Neural cell (in vitro differentiated cells): ENCODE measurements around the gene RIMKLB. TPM values are rescaled to one million over a fixed set of nuclear protein-coding genes. Genes with fewer than 3 reads are reported as not detected.

Source experiments
- H2AFZ ChIP-seq: fragments of 200-600, 300-800 bp; sonication (generic), shearing (Covaris generic); 2 replicates; pipeline ENCODE4 v1.6.0; 2014; ENCODE audit warnings: low read depth, mild to moderate bottlenecking, antibody characterized with exemption, low read length, moderate library complexity
- H3F3A ChIP-seq: fragments of 200-600 bp; shearing (Covaris generic); 2 replicates; pipeline ENCODE4 v1.6.1; 2016; ENCODE audit warnings: mild to moderate bottlenecking, moderate library complexity, mixed read lengths, antibody characterized with exemption, low read length; ENCODE audit not compliant: insufficient read depth, poor library complexity, severe bottlenecking
- H3K27ac ChIP-seq: fragments of 200-600, 300-800 bp; sonication (generic), shearing (Covaris generic); 2 replicates; pipeline ENCODE4 v1.5.1; 2014; ENCODE audit warnings: mild to moderate bottlenecking, low read length, moderate library complexity
- H3K27me3 ChIP-seq: fragments of 300-800, 200-600 bp; sonication (generic), shearing (Covaris generic); 2 replicates; pipeline ENCODE4 v1.6.0; 2014; ENCODE audit warnings: mild to moderate bottlenecking, low read depth, low read length, moderate library complexity; ENCODE audit not compliant: insufficient read depth
- H3K36me3 ChIP-seq: fragments of 300-800, 200-600 bp; sonication (generic), shearing (Covaris generic); 2 replicates; pipeline ENCODE4 v1.5.1; 2014; ENCODE audit warnings: mild to moderate bottlenecking, antibody characterized with exemption, low read length, moderate library complexity; ENCODE audit not compliant: insufficient read depth
- H3K4me2 ChIP-seq: fragments of 300-800, 200-600 bp; sonication (generic), shearing (Covaris generic); 2 replicates; pipeline ENCODE4 v1.6.0; 2014; ENCODE audit warnings: mild to moderate bottlenecking, low read length
- H3K4me3 ChIP-seq: fragments of 300-800, 200-600 bp; sonication (generic), shearing (Covaris generic); 2 replicates; pipeline ENCODE4 v1.5.1; 2014; ENCODE audit warnings: mild to moderate bottlenecking, low read length, moderate library complexity
- H3K79me2 ChIP-seq: fragments of 200-600 bp; shearing (Covaris generic); replicated peaks from 2 replicates; pipeline ENCODE4 v1.6.0; 2014; ENCODE audit warnings: mild to moderate bottlenecking, low read length, moderate library complexity; ENCODE audit not compliant: insufficient read depth
- H3K9ac ChIP-seq: fragments of 300-800, 200-600 bp; sonication (generic), shearing (Covaris generic); 2 replicates; pipeline ENCODE4 v1.6.1; 2016; ENCODE audit warnings: mild to moderate bottlenecking, low read length, mixed read lengths
- H3K9me2 ChIP-seq: fragments of 200-600 bp; shearing (Covaris generic); 2 replicates; pipeline ENCODE4 v1.6.1; 2016; ENCODE audit warnings: mild to moderate bottlenecking, low read length, mixed read lengths; ENCODE audit not compliant: insufficient read depth
- H3K9me3 ChIP-seq: fragments of 200-600, 300-800 bp; sonication (generic), shearing (Covaris generic); 2 replicates; pipeline ENCODE4 v1.6.1; 2016; ENCODE audit warnings: mild to moderate bottlenecking, mixed run types, low read length, moderate library complexity, mixed read lengths
- H4K20me1 ChIP-seq: fragments of 200-600 bp; shearing (Covaris generic); 2 replicates; pipeline ENCODE4 v1.6.1; 2016; ENCODE audit warnings: mild to moderate bottlenecking, mixed run types; ENCODE audit not compliant: insufficient read depth
- EP300 ChIP-seq: fragments of 450-650 bp; conservative IDR thresholded peaks from 2 replicates; pipeline ENCODE4 v1.6.1; 2014; ENCODE audit warnings: antibody characterized with exemption, mild to moderate bottlenecking, moderate library complexity; ENCODE audit not compliant: poor library complexity, severe bottlenecking
- EZH2 ChIP-seq: fragments of 200-600, 300-800 bp; shearing (Covaris generic), sonication (generic); IDR thresholded peaks from 2 replicates; pipeline ENCODE4 v1.6.1; 2014; ENCODE audit warnings: antibody characterized with exemption, low read length, borderline replicate concordance, mild to moderate bottlenecking; ENCODE audit not compliant: insufficient read depth, poor library complexity, severe bottlenecking
- MXI1 ChIP-seq: fragments of 450-650 bp; conservative IDR thresholded peaks from 2 replicates; pipeline ENCODE4 v1.6.1; 2014; ENCODE audit warnings: antibody characterized with exemption, mild to moderate bottlenecking; ENCODE audit not compliant: poor library complexity, severe bottlenecking
- POLR2AphosphoS5 ChIP-seq: IDR thresholded peaks from 2 replicates; pipeline ENCODE4 v1.6.1; 2012
- RAD21 ChIP-seq: fragments of 450-650 bp; conservative IDR thresholded peaks from 2 replicates; pipeline ENCODE4 v1.6.1; 2014; ENCODE audit warnings: antibody characterized with exemption, mild to moderate bottlenecking, moderate library complexity
- SMC3 ChIP-seq: fragments of 450-650 bp; conservative IDR thresholded peaks from 2 replicates; pipeline ENCODE4 v1.6.1; 2014; ENCODE audit warnings: antibody characterized with exemption, mild to moderate bottlenecking, moderate library complexity; ENCODE audit not compliant: poor library complexity
- TAF1 ChIP-seq: IDR thresholded peaks from 2 replicates; pipeline ENCODE4 v1.6.1; 2012; ENCODE audit warnings: low read depth
- polyA plus RNA-seq: library from polyadenylated mRNA; depleted of rRNA; stranded (reverse); fragments of >200 nt; gene quantifications from 2 replicates; pipeline ENCODE4 v1.2.3, GENCODE V29; 2014
- TF ChIP-seq, protein P1 (sequence below): fragments of 450-650 bp; IDR thresholded peaks from 2 replicates; pipeline ENCODE4 v1.5.1; 2014; ENCODE audit warnings: antibody characterized with exemption, mild to moderate bottlenecking, moderate library complexity; ENCODE audit not compliant: poor library complexity, severe bottlenecking
- TF ChIP-seq, protein P2 (sequence below): IDR thresholded peaks from 2 replicates; pipeline ENCODE4 v1.6.1; 2012; ENCODE audit warnings: borderline replicate concordance

Gene RIMKLB
- polyA plus RNA-seq, 1 donor from 2014 or later = 393 TPM

DNA sequence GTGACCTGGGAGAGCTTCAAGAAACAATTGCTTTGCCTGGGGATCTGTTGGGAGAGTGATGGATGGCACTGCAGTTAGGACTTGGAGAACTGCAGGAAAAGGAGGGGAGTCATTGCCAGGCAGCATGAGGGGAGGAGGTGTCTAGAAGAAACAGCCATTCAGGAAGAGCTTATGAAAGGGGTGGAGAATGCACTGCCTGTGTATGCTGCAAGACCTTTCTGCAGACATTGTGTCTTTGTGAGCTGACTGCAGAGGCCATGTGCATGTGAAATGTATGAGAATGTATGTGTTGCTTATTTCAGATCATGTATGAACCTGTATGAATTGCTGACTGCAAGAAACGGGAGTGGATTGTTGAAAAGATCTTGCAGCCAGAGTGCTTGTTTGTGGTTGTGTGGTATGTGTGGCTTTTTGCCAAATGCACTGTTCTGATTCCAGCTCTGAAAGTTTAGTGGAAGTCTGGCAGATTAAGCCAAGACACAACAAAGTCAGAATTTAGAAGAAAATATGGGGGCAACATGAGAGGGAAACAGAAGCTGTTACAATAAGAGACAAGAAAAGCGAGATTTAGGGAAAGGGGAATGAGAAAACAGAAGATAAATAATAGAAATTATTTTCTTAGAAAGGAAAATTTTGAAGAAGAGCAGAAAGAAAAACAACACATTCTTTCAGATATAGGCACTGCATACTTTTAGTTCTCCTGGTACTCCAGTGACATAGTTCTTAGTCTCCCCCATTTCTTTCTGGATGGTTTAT lies 9.8 kb upstream of the RIMKLB start:
- no peaks in the 10 kb centered on the region for H4K20me1 ChIP-seq
- peak overlapping the region; percentile 68 for H3K9ac ChIP-seq
- peak overlapping the region; percentile 76 for H3K4me2 ChIP-seq
- TF ChIP-seq EZH2 = no peak
- TF ChIP-seq SMC3 = peak; percentile 32
- TF ChIP-seq TAF1 = peak; percentile 83
- TF ChIP-seq RAD21 = peak; percentile 36
- TF ChIP-seq EP300 = peak; percentile 57
- TF ChIP-seq, protein P1, sequence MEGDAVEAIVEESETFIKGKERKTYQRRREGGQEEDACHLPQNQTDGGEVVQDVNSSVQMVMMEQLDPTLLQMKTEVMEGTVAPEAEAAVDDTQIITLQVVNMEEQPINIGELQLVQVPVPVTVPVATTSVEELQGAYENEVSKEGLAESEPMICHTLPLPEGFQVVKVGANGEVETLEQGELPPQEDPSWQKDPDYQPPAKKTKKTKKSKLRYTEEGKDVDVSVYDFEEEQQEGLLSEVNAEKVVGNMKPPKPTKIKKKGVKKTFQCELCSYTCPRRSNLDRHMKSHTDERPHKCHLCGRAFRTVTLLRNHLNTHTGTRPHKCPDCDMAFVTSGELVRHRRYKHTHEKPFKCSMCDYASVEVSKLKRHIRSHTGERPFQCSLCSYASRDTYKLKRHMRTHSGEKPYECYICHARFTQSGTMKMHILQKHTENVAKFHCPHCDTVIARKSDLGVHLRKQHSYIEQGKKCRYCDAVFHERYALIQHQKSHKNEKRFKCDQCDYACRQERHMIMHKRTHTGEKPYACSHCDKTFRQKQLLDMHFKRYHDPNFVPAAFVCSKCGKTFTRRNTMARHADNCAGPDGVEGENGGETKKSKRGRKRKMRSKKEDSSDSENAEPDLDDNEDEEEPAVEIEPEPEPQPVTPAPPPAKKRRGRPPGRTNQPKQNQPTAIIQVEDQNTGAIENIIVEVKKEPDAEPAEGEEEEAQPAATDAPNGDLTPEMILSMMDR = no peak
- TF ChIP-seq, protein P2, sequence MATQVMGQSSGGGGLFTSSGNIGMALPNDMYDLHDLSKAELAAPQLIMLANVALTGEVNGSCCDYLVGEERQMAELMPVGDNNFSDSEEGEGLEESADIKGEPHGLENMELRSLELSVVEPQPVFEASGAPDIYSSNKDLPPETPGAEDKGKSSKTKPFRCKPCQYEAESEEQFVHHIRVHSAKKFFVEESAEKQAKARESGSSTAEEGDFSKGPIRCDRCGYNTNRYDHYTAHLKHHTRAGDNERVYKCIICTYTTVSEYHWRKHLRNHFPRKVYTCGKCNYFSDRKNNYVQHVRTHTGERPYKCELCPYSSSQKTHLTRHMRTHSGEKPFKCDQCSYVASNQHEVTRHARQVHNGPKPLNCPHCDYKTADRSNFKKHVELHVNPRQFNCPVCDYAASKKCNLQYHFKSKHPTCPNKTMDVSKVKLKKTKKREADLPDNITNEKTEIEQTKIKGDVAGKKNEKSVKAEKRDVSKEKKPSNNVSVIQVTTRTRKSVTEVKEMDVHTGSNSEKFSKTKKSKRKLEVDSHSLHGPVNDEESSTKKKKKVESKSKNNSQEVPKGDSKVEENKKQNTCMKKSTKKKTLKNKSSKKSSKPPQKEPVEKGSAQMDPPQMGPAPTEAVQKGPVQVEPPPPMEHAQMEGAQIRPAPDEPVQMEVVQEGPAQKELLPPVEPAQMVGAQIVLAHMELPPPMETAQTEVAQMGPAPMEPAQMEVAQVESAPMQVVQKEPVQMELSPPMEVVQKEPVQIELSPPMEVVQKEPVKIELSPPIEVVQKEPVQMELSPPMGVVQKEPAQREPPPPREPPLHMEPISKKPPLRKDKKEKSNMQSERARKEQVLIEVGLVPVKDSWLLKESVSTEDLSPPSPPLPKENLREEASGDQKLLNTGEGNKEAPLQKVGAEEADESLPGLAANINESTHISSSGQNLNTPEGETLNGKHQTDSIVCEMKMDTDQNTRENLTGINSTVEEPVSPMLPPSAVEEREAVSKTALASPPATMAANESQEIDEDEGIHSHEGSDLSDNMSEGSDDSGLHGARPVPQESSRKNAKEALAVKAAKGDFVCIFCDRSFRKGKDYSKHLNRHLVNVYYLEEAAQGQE = peak; percentile 90
- TF ChIP-seq MXI1 = peak; percentile 83
- TF ChIP-seq POLR2AphosphoS5 = peak; percentile 98
- H3F3A ChIP-seq = peaks cover 21% of the 10 kb centered on the region
- no peaks in the 10 kb centered on the region for H3K79me2 ChIP-seq
- peak overlapping the region; percentile 92 for H3K27ac ChIP-seq
- peak overlapping the region; percentile 59 for H3K4me3 ChIP-seq
- no peaks in the 10 kb centered on the region for H3K27me3 ChIP-seq
- H3K9me2 ChIP-seq = no peaks in the 10 kb centered on the region
- no peaks in the 10 kb centered on the region for H3K36me3 ChIP-seq
- H3K9me3 ChIP-seq = no peaks in the 10 kb centered on the region
- peak overlapping the region; percentile 71 for H2AFZ ChIP-seq

DNA sequence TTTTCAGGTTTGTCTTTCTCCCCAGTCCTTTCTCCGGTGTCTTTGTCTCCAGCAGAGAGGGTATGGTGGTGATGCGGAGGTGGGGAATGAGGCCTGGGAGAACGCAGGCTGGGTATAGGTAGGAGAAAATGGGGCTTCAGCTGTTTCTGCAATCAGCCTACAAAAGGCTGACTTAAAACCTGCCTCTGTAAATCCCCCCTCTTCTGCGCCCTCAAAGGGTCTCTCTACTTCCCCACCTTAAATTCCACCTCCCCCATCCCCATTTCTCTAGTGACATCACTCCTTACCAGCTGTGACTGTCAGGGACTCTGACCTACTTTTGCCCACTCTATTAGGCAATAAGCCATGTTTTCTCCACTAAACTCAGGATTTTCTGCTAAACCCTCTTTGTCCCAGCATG lies 8.1 kb upstream of the RIMKLB start:
- H3K27ac ChIP-seq = no peak overlapping the region
- no peaks in the 10 kb centered on the region for H3K36me3 ChIP-seq
- no peaks in the 10 kb centered on the region for H3K27me3 ChIP-seq
- no peak overlapping the region for H3K4me2 ChIP-seq
- no peaks in the 10 kb centered on the region for H3K79me2 ChIP-seq
- no peak overlapping the region for H3K4me3 ChIP-seq
- H2AFZ ChIP-seq = peak overlapping the region; percentile 42
- H3K9me3 ChIP-seq = no peaks in the 10 kb centered on the region
- TF ChIP-seq, protein P1 = no peak
- TF ChIP-seq, protein P2 = no peak
- peak overlapping the region; percentile 39 for H3K9ac ChIP-seq
- H4K20me1 ChIP-seq = no peaks in the 10 kb centered on the region
- peaks cover 21% of the 10 kb centered on the region for H3F3A ChIP-seq
- H3K9me2 ChIP-seq = no peaks in the 10 kb centered on the region
